ENCODE measurements around the gene TMEM123.

- no peak for TF ChIP-seq CTCF (conservative IDR thresholded peaks at IDR 0.05; ENCODE audit: low read length)
- no peak for TF ChIP-seq EZH2phosphoT487 (IDR thresholded peaks at IDR 0.05; ENCODE audit: borderline replicate concordance)
Measured at GRCh38 chr11:102462610-102463009, 10.0 kb upstream of the TMEM123 start.

Data from Loucy (cell line).